K562 (cell line): ENCODE data around the gene THADA. TPM values are rescaled to one million over a fixed set of nuclear protein-coding genes. Genes with fewer than 3 reads are reported as not detected.

Source experiments
- DLX4 ChIP-seq: fragments of 250-450 bp; sonication (Bioruptor Pico); IDR thresholded peaks from 2 replicates; pipeline ENCODE4 v1.6.1; 2021; ENCODE audit warnings: mild to moderate bottlenecking
- FOS ChIP-seq: IDR thresholded peaks from 3 replicates; pipeline ENCODE4 v1.6.1; 2011; ENCODE audit not compliant: insufficient read length; ENCODE audit errors: extremely low read depth
- HNRNPUL1 ChIP-seq: fragments of 200-400 bp; formaldehyde crosslinking; IDR thresholded peaks from 2 replicates; pipeline ENCODE4 v1.6.1; 2017; ENCODE audit warnings: low read length
- MYC ChIP-seq, 2 experiments: fragments of 250-450 bp in 1 of 2; sonication (Bioruptor Pico) in 1 of 2; IDR thresholded peaks; 2 replicates each; pipeline versions ENCODE4 v1.5.1 to v1.6.1; 2012 to 2021; ENCODE audit warnings: low read depth in 2 of 2, borderline replicate concordance in 1 of 2, improper control_type of control experiment in 1 of 2, low read length in 1 of 2, mild to moderate bottlenecking in 1 of 2, moderate library complexity in 1 of 2
- NFIC ChIP-seq: fragments of 450-650 bp; IDR thresholded peaks from 2 replicates; pipeline ENCODE4 v1.6.1; 2017; ENCODE audit warnings: mild to moderate bottlenecking, inconsistent platforms
- NR2F6 ChIP-seq: fragments of 450-650 bp; formaldehyde crosslinking; IDR thresholded peaks from 2 replicates; pipeline ENCODE4 v1.4.0; 2020; ENCODE audit warnings: mild to moderate bottlenecking
- PHF8 ChIP-seq: fragments of 200-600 bp; sonication (generic); IDR thresholded peaks from 2 replicates; pipeline ENCODE4 v1.6.1; 2012; ENCODE audit warnings: mixed run types, mild to moderate bottlenecking, inconsistent platforms, low read length, moderate library complexity, borderline replicate concordance
- PYGO2 ChIP-seq: fragments of 450-650 bp; IDR thresholded peaks from 2 replicates; pipeline ENCODE4 v1.6.1; 2016; ENCODE audit warnings: mild to moderate bottlenecking, missing genetic modification characterization, moderate library complexity, missing compliant biosample characterization
- SNIP1 ChIP-seq: fragments of 450-650 bp; IDR thresholded peaks from 2 replicates; pipeline ENCODE4 v1.7.1; 2017; ENCODE audit warnings: low read depth, mild to moderate bottlenecking
- TFAM ChIP-seq: fragments of 250-450 bp; sonication (Bioruptor Pico); conservative IDR thresholded peaks from 2 replicates; pipeline ENCODE4 v1.5.0; 2021; ENCODE audit warnings: mild to moderate bottlenecking, moderate library complexity
- ZBTB9 ChIP-seq: fragments of 450-650 bp; formaldehyde crosslinking; IDR thresholded peaks from 2 replicates; pipeline ENCODE4 v1.4.0; 2020; ENCODE audit warnings: mild to moderate bottlenecking, moderate library complexity
- polyA plus RNA-seq, 8 experiments: library from polyadenylated mRNA; depleted of rRNA in 4 of 8; stranded (reverse) in 5 of 8; unstranded in 3 of 8; fragments of >200 nt; fragmentation: Nextera tagmentation in 2 of 8; fragmentation: Illumina TruSeq in 1 of 8; extraction: Ambion mirVana in 2 of 8; extraction: Trizol in 1 of 8; gene quantifications; 2 replicates each; pipeline versions ENCODE4 v1.2.1 to v1.2.3, GENCODE V29; 2011 to 2014; ENCODE audit warnings: inconsistent platforms in 1 of 8, missing spikeins in 1 of 8
- total RNA-seq, 7 experiments: library from RNA; depleted of rRNA in 6 of 7; stranded (reverse); fragments of >200 nt in 6 of 7; fragmentation: Illumina TruSeq in 2 of 7; extraction: Trizol in 2 of 7; gene quantifications; 2 replicates each; pipeline versions ENCODE4 v1.2.1 to v1.2.3, GENCODE V29; 2011 to 2021; ENCODE audit warnings: low replicate concordance in 1 of 7
- TF ChIP-seq, protein P1 (sequence below): conservative IDR thresholded peaks from 2 replicates; pipeline ENCODE4 v1.6.1; 2011; ENCODE audit warnings: low read depth, mild to moderate bottlenecking, low read length; ENCODE audit not compliant: control insufficient read depth
- TF ChIP-seq, protein P2 (sequence below), 2 experiments: fragments of 450-650 bp; IDR thresholded peaks; 2 replicates each; pipeline ENCODE4 v1.6.1; 2016; ENCODE audit warnings: mild to moderate bottlenecking in 2 of 2, borderline replicate concordance in 1 of 2, low read depth in 1 of 2, moderate library complexity in 1 of 2

Gene THADA
- total and polyA plus RNA-seq, 9 of the 15 experiments (the other 6 are each of a cell fraction or from before 2014, with no cell fraction given), result 17.8 to 34.7 (median 31.9) TPM

GRCh38 chr2:43293744-43294695, 301.8 kb downstream of the THADA start (continued):
- TF ChIP-seq, protein P1, sequence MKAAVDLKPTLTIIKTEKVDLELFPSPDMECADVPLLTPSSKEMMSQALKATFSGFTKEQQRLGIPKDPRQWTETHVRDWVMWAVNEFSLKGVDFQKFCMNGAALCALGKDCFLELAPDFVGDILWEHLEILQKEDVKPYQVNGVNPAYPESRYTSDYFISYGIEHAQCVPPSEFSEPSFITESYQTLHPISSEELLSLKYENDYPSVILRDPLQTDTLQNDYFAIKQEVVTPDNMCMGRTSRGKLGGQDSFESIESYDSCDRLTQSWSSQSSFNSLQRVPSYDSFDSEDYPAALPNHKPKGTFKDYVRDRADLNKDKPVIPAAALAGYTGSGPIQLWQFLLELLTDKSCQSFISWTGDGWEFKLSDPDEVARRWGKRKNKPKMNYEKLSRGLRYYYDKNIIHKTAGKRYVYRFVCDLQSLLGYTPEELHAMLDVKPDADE, result no peak
- no peak for TF ChIP-seq NR2F6
- TF ChIP-seq PYGO2, result peak; percentile 60
- TF ChIP-seq HNRNPUL1, result no peak
- TF ChIP-seq DLX4, result no peak
- peak; percentile 85 for TF ChIP-seq MYC (IDR thresholded peaks at IDR 0.05; ENCODE audit: low read depth, low read length)
- TF ChIP-seq MYC (CRISPR knock-in tag; IDR thresholded peaks at IDR 0.05; ENCODE audit: borderline replicate concordance, low read depth), result peak; percentile 28; the same call in 1 of the 2 replicates
- TF ChIP-seq NFIC, result 0 out of 2 replicates have a peak, but pooled peaks have one; percentile 14
- no peak for TF ChIP-seq SNIP1
- no peak for TF ChIP-seq PHF8
- TF ChIP-seq, protein P2, sequence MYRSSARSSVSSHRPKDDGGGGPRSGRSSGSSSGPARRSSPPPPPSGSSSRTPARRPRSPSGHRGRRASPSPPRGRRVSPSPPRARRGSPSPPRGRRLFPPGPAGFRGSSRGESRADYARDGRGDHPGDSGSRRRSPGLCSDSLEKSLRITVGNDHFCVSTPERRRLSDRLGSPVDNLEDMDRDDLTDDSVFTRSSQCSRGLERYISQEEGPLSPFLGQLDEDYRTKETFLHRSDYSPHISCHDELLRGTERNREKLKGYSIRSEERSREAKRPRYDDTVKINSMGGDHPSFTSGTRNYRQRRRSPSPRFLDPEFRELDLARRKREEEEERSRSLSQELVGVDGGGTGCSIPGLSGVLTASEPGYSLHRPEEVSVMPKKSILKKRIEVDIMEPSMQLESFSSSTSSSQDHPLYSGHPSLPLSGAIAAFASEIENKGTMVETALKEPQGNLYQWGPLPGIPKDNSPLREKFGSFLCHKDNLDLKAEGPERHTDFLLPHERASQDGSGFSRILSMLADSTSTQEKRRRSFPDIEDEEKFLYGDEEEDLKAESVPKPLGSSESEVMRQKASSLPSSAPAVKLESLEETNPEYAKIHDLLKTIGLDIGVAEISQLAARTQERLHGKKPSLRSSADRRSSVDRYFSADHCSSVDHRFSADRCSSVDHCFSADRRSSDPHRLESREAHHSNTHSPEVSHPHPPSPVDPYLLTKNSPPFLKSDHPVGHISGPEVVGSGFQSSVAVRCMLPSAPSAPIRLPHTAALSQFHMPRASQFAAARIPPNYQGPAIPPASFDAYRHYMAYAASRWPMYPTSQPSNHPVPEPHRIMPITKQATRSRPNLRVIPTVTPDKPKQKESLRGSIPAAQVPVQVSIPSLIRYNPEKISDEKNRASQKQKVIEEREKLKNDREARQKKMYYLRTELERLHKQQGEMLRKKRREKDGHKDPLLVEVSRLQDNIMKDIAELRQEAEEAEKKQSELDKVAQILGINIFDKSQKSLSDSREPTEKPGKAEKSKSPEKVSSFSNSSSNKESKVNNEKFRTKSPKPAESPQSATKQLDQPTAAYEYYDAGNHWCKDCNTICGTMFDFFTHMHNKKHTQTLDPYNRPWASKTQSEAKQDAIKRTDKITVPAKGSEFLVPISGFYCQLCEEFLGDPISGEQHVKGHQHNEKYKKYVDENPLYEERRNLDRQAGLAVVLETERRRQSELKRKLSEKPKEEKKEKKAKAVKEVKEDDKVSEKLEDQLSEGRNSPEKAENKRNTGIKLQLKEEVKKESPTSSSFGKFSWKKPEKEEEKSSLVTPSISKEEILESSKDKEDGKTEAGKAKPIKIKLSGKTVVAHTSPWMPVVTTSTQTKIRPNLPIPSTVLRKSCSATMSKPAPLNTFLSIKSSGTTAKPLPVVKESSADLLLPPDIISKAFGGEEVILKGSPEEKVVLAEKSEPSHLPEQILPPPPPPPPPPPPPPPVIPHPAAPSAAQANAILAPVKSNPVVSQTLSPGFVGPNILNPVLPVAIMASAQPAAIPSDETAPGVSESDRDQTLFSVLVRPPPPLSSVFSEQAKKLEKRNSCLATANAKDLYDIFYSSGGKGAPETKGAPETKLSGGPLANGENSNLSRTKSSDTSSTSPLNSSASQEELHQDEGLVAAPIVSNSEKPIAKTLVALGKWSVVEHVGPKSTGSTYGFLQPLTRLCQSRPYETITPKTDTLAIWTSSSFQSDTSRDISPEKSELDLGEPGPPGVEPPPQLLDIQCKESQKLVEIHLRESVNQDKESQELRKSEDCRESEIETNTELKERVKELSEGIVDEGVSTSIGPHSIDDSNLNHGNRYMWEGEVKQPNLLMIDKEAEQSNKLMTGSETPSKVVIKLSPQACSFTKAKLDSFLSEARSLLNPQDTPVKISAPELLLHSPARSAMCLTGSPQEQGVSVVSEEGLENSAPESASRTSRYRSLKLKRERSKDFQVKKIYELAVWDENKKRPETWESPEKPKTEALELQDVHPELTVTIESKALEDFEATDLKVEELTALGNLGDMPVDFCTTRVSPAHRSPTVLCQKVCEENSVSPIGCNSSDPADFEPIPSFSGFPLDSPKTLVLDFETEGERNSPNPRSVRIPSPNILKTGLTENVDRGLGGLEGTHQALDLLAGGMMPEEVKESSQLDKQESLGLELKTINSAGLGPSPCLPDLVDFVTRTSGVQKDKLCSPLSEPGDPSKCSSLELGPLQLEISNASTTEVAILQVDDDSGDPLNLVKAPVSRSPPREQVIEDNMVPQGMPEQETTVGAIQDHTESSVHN (IDR thresholded peaks at IDR 0.05; ENCODE audit: borderline replicate concordance in 1 of 2, low read depth in 1 of 2), result peak in 1 of 2 experiments; percentile 98; a peak in 2 of 4 replicates
- TF ChIP-seq ZBTB9, result peak; percentile 52
- TF ChIP-seq TFAM, result no peak
- TF ChIP-seq FOS, result peak; percentile 80
